HG02798 (cell line): ENCODE results near the gene ZFX.

ENCODE experiments used
- ATAC-seq: cut with Tn5 transposase; IDR thresholded peaks from one replicate; pipeline ENCODE4 v1.9.1; 2021; ENCODE audit warnings: mild to moderate bottlenecking; ENCODE audit not compliant: unreplicated experiment, poor library complexity

The ZFX gene

DNA sequence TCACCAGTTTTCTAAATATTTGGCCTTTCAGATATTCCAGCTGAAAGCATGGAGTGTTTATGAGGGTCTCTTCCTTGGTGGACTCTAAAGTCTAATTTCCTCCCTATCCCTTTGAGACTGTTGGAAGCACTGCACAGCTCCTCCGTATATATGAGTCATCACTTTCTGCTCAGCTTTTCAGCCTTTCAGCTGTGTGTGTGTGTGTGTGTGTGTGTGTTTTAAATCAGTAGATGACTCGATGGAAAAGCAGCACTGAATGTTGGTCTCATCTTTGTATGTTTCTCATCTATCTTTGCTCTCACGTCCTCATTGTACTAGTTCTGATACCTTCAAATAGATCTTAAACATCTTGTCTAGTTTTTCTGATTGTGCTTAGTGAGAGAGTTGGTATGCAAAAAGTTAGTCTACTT, 81.6 kb downstream of the ZFX start:
- ATAC-seq: no peak

- ATAC-seq: no peak
Measured at GRCh38 chrX:24231641-24232179, 82.2 kb downstream of the ZFX start.

DNA sequence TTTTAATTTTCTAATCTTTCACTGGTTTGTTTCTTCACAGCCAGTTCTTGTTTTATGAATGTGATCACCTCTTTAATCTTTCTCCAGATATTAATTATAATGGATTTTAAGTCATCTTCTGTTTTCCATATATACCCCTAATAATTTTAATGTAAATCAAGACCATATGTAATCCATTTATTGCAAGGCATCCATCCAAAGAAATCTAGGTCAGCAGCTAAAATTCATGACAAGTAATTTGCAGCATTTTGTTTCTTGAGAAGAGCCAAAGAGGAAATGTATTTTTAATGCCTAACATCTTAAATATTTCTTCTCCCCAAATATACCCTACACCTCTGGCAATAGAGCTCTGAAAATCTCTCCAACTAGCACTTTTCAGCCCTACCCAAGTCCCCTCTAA, 83.3 kb downstream of the ZFX start:
- ATAC-seq: no peak

- peak; percentile 64 for ATAC-seq
Measured at GRCh38 chrX:24235084-24235710, 85.7 kb downstream of the ZFX start.

DNA sequence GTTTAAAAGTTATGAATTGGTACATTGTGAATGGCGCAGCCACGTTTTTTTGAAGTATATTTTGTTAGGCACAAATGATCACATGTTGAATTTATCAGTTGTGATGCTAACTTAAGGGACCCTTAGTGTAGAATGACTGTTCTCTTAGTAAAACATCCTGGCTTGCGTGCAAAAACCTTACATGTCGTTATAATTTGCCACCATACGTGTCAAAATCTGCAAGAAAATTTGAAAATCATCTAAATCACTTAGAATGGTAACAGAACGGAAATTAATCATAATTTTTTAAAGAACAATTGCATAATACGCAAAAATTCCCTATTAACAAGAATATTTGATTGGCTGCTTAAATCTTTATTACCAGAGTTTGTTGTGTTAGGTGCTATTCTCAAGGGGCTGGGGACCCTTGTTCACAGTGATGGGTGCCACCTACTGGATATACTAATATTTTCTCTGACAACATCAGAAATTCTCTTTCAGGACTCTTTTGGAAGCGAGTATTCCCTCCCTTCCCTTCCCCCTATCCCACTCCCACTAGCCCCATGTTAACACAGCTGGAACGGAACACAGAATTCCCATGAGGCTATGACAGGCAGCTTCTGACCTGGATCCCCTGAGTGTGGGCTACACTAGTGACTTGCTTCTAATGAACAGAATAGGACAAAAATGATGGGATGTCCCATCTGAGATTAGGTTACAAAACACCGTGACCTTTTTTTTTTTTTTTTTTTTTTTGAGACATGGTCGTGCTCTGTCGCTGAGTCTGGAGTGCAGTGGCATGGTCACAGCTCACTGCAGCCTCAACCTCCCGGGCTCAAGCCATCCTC, 92.5 kb downstream of the ZFX start:
- ATAC-seq: peak; percentile 19

DNA sequence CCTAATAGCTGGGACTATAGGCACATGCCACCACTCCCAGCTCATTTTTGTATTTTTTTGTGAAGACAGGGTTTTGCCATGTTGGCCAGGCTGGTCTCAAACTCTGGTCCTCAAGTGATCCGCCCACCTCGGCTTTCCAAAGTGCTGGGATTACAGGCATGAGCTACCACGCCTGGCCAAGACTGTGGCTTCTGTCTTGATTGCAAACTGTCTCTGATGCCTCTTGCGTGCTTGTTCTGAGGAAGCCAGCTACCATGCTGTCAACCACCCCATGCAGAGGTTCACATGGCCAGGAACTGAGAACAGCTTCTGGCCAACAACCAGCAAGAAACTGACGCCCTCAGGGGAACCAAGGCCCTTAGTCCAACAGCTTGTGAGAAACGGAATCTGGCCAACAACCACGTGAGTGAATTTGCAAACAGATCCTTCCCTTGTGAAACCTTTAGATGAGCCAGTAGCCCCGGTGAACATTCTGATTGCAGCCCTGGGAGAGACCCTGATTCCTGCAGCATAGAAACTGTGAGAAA, 93.2 kb downstream of the ZFX start:
- peak; percentile 95 for ATAC-seq

GRCh38 chrX:24243188-24243587, 93.7 kb downstream of the ZFX start:
- ATAC-seq: peak; percentile 17

- no peak for ATAC-seq
Measured at GRCh38 chrX:24243692-24244091, 94.2 kb downstream of the ZFX start.

DNA sequence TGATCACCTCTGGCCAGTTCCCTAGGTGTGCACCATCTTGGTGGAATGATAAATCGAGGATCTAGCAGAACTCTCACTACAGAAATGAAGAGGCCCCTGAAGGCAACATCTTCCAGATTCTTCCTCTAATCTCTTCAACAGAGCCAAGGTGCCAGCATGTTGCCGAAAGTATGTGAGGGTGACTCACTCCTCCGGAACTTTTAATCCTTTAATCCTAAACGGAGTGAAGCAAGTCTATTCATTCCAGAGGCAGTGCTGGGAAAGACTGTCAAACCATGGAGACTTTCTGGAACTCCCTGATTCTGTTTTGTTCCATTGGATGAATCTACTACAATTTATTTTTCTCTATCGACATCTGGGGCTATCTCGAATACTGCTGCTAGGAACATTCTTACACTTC, 95.7 kb downstream of the ZFX start:
- ATAC-seq: no peak

DNA sequence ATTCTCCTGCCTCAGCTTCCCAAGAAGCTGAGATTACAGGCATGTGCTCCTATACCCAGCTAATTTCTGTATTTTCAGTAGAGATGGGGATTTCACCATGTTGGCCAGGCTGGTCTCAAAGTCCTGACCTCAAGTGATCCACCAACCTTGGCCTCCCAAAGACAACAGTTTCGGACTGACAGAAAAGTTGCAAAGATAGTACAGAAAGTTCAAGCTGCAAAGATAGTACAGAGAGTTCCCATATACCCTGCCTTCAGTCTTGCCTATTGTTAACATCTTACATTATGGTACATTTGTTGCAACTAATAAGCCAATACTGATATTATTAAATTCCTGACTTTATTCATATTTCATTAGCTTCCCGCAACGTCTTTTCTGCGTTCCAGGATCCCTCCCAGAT, 98.5 kb downstream of the ZFX start:
- peak; percentile 68 for ATAC-seq

DNA sequence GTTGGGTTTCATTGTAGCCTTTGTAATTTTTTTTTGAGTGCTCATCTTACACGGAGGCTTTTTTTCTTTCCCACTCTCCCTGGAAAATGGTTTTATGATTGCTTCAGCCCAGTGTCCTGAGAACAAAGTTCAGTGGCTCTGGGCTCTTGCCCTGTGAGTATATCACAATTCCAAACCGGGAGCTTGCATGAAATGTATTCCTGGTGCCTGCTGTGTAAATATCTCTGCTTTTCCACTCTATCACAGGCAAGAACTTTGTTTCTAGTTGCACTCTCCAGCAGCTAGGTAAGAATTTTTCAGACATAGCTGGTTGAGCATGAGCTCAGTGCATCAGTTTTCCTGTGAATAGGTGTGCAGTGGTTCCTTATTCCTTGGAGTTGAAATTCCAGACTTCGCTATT, 103.5 kb downstream of the ZFX start:
- no peak for ATAC-seq

- peak; percentile 83 for ATAC-seq
Measured at GRCh38 chrX:24253469-24253868, 103.9 kb downstream of the ZFX start.

GRCh38 chrX:24257011-24257410, 107.5 kb downstream of the ZFX start:
- ATAC-seq: no peak

- peak; percentile 42 for ATAC-seq
Measured at GRCh38 chrX:24259544-24260240, 110.2 kb downstream of the ZFX start.

GRCh38 chrX:24260842-24261550, 111.5 kb downstream of the ZFX start:
- ATAC-seq: no peak

- no peak for ATAC-seq
Measured at GRCh38 chrX:24262309-24262708, 112.8 kb downstream of the ZFX start.

- no peak for ATAC-seq
Measured at GRCh38 chrX:24264383-24264782, 114.9 kb downstream of the ZFX start.
